GM21515 (cell line): ENCODE data around the gene S100P.
"Not testable (repeated sequence)": the region's sequence is repeated elsewhere in the genome, so short reads cannot be mapped to it uniquely, and the experiment has no call there.

Source experiments
- ATAC-seq: cut with Tn5 transposase; IDR thresholded peaks from one replicate; pipeline ENCODE4 v1.9.1; 2021; ENCODE audit not compliant: unreplicated experiment

The S100P gene

DNA sequence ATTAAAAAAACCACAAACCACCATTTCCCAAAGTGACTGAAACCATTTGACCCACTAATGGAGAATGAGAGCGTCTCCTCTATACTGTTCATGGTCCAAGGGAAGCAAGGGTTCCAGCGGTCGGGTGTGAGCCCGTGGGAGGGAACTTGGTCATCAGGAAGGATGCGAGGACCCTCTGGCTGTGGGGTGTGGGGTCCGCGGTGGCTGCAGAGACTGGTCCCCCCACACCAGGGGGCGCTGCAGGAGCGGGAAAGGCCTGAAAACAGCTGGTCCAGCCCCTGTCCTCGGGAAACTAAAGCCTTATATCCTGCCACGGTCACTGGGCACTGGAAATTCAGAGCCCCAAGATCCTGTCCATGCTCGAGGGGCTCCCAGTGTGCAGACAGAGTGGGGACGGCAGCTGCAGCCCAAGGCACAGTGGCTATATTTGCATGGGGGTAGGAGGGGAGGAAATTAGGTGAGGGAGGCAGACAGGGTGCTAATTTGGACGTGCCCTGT is 26.6 kb downstream of the S100P start:
- no peak for ATAC-seq

DNA sequence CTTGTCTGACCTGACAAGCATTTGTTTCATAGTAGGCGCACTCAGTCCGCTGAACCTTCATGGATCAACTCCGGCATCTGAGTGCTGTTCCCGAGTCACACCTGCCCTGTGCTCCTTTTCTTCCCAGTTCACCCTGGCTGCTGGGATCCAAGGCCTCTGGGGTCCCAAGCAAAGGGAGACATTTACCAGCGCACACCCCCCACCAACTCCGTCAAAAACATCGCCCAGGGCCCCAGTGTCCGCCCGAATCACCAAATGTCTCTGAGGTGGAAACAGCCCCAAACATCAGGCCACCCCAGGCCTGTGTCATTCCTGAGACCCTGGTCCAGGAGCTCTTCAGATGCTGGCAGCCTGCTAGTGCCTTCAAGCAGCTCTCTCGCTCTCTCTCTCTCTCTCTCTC is 27.4 kb downstream of the S100P start:
- no peak for ATAC-seq

DNA sequence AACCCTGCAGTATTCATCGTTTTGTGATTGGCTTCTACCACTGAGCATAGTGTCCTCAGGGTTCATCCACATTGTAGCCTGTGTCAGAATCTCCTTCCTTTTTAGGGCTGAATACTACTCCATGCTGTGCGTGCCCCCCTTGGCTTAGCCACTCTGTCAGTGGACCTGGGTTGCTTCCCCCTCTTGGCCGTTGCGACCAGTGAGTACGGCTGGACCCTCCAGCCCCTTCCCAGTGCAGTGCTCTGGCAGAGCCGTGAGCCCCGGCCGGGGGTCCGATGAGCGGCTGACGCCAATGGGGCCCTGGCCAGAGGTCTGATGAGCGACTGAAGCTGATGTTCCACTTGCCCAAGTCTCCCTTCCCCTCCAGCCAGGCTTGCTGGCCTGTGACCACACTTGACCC is 29.2 kb downstream of the S100P start:
- no peak for ATAC-seq

DNA sequence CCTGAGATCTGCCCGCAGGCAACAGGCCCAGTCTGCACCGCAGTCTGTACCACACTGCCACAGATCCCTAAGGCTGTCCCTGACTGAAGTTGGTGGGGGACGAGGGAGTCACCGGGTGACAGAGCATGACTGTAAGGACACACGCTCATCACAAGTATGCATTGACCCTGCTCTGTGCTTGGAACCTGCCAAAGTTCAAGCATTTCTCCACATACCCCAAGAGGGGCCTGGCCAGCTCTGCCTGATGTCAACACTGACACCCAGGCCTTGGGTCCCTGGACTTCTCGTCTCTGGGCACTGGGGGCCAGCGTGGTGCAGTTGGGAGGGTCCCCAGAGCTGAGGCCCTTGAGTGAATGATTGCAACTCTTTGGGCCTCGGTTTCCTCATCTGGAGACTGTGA is 30.2 kb downstream of the S100P start:
- ATAC-seq: no peak

DNA sequence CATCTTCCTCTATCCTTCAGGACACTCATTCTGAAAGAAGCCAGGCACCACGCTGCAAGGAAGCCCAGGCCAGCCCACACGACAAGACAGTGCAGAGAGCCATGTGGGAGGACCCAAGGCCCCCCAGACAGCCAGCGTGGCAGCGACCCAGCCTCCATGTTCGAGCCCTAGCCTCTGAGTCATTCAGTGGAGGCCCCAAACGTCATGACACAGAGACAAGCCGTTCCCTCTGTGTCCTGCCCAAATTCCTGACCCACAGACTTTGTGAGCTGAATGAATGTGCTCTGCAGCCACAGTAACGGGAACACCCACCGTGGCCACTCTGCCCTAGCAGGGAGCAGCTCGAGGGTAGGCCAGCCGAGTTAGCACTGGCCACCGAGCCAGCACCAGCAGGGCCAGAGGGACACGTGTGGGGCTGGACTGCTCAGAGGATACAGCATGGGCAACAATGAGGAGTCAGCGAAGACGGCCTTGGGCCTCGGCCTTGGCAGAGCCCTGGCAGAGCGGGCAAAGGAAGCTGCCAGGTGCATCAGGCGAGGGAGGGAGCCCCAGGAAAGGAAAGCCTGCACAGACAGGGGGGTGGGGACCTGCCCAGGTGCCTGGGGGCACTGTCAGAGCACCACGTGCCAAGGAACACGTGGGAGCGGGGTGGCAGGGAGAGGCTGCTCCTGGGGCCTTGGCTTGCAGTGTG is 30.9 kb downstream of the S100P start:
- ATAC-seq: no peak

DNA sequence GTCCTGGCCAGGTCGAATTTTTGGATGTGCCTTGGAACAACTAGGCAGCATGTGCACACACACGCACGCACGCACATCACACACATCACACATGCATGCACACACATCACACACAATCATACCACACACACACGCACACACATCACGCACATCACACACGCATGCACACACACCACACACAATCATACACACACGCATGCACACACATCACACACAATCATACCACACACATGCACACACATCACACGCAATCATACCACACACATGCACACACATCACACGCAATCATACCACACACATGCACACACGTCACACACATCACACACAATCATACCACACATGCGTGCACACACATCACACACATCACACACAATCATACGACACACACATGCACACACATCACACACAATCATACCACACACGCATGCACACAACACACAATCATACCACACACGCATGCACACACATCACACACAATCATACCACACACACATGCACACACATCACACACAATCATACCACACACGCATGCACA is 31.8 kb downstream of the S100P start:
- not testable (repeated sequence) for ATAC-seq

DNA sequence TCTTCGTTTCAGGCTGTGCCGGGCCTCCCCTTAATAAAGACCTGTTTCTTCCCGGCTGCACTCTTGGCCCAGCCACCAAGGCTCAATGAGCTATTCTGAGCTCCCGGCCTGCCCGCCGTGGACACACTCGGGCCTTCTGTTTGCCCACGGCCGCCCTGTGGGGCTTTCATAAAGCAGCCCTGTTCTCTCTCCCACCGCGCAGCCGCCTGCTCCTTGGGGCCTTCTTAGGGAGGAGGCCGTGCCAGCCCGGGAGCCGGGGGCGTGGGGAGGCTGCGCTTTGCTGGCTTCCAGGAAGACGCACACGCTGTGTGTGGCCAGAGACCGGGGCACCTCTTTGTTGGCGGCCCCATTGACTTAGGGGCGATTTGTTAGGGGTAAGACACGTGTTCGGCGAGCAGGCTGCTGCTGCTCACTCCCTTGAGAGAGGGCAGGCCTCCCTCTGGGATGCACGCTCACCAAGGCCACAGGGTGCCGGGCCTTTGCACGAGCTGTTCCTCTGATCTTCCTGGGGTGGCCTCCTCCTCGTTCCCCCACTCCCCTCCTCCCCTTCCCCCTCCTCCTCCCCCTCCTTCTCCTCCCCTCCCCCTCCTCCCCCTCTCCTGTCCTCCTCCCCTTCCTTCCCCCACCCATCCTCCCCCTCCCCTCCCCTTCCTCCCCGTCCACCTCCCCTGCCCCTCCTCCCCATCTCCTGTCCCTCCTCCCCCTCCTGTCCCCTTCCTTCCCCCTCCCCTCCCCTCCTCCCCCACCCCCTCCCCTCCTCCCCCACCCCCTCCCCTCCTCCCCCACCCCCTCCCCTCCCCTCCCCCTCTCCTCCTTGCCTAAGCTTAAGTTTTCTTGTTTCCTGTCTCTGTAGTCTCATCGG is 33.6 kb downstream of the S100P start:
- no peak for ATAC-seq

DNA sequence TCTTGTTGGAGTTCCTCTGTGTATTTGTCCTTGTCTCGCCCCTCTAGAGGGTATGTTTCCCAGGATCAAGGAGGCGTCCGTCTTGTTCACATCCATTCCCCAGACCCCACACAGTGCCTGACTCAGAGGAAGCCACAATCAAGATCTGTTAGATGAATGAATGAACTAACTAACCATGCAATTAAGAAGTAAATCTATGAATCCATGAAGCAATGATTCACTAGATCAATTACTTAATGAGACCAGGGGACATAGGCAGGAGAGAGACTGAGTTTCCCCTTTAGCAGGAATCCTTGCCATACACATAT is 34.2 kb downstream of the S100P start:
- ATAC-seq: no peak

DNA sequence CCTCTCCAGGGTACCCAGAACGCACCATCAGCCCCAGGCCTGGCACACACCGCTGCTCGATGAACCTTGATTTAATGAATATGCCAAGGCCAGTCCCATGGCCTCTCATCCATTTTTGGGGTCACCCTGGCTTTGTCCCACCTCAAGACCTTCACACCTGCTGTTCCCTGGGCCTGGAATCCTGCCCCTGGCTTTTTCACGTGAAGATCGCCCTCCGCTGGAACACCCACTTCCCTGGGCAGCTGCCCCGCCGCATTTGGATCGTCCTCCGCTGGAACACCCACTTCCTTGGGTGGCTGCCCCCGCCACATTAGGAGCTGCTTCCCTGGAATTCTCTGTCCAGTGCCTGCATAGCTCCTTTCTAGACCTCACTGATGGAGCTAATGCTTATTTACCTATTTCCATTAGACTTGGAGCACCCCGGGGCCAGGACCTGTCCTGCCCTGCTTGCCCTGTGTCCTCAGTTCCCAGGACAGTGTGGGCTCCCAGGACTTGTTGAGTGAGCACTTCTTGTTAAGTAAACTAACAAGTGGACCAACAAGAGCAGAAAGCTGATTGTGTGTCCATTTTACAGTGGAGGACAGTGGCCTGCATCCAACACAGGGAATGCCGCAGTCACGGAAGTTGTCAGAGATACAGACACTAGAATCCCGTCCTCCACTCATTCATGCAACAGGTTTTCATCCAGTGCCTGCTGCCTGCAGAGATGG is 34.8 kb downstream of the S100P start:
- ATAC-seq: no peak

DNA sequence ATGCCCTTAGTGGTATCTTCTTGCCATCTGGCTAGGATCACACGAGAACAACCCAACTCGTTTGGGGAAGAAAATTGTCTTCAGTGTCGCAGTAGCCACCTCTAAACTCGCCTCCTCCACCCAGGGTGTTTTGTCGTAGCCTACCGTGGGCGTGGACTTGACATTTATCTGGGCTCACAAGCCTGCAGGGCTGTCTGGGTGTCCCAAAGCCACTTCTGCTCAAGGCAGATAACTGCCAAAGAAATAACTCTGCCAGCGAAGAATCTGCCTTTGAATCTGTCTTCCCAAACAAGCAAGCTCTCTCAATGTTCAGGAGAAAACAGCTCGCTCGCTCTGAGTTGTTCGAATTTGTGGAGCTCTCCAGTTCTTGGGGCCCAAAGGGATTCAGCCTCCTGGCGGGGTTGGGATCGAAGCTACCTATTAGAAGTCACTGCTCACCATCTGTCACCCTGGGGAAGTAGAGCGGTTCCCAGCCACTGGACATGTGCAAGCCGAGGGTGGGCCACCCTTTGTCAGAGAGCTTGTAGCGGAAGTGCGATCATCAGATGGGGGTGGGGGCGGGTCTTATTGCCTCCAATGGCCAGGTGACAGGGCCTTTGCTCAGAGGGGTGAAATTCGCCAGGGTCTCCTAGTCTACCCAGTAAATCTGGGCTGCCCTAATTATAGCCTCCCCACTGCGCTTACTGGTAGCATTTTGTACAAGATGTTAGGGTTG is 37.1 kb downstream of the S100P start:
- no peak for ATAC-seq

DNA sequence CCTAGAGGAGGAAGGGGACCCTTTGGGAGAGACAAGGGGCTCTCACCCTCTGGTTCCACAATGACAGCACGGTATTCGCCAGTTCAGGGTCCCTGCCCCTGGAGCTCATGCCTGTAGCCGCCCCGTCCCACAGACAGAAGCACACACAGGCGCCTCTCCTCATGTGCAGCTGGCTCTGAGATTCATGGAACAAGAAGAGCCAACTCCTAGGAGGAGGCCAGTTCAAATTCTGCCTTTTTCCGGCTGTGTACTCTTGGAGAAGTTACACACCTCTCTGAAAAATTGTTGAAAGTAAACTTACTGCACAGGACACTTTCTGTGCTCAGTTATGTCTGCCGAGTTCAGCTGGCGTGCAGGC is 37.6 kb downstream of the S100P start:
- no peak for ATAC-seq

DNA sequence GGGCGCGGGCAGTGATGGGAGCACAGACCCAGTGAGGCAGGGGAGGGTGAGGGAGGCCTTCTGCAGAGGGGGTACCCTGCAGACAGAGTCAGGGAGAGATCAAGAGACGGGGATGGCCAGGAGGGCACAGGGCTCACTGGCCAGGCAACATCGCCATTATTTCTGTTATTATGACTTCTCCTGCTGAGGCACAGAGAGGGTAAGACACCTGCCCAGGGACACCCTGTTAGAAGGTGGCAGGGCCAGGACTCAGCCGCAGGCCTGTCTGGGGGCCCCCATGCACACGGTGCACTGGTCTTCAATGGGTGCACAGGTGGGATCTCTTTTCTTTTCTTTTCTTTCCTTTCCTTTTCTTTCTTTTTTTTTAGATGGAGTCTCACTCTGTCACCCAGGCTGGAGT is 38.1 kb downstream of the S100P start:
- no peak for ATAC-seq

DNA sequence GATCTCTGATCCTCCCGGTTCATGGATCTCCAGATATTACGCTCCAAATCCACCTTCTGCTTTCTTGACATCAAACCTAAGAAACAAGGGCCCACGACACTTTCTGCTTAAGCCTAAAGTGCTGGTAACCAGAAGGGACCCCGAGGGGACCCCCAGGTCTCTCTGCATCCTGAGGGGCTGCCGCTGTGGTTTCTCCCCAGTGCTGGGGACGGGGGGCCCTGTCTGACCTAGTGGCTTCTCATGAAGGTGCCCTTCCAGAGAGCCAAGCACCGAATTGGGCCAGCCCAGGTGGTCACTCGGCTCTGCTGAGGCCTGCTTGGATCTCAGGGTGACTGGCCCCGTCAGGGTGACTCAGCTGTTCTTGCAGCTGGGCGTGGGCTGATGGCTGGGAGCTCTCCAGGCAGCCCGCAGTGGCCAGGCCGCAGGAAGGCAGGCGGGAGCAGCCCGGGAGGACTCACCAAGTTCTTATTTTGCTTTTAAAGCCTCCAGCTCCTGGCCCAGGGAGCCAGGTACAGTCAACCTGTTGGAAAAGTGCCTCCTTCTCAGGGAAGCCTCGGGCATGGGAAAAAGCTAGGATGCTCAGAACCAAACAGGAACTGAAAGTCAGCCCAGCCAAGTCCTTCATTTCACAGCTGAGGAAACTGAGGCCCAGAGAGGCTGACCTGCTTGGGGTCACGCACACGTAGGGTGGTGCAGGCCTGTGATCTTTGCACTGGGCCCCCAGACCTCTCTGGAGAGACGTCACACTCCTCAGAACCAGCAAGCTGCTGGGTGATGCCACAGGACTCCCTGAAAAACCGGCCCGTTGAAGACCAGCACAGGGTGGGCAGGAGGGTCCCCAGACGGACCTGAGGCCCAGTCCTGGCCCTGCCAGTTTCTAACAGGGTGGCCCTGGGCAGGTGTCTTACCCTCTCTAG is 39.0 kb downstream of the S100P start:
- no peak for ATAC-seq

DNA sequence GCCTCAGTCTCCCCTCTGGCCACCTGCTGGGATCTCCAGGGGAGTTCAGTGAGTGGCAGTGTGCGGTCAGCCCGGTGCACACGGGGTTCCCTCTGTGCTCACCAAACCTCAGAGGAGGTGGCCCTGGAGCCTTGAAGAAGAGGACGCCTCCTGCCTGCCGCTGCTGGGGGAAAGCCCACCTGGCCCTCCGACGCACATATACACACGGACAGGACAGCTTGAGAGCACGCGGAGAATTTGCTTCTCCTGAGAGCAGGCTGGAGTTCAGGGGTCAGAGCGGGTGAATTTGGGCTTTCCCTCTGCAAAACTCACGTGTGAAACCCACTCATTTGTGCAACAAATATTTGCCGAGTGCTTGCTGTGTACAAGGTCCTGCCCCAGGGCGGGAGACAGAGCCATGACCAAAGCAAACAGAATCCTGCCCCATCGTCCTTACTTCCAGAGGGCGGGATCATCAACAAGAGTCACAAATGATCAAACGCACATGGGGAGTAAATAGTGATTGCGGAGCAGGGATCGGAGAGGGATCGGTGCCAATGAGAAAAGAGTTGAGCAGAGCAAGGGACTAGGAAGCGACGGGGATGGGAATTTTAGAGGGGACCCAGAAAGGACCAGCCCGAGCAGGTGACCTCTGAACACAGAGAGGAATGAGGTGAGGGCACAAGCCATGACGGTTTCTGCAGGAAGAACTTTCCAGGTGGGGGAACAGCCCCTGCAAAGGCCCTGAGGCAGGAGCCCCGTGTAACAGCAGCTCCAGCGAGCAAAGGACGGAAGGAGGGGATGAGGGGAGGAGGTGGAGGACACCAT is 39.9 kb downstream of the S100P start:
- ATAC-seq: no peak

DNA sequence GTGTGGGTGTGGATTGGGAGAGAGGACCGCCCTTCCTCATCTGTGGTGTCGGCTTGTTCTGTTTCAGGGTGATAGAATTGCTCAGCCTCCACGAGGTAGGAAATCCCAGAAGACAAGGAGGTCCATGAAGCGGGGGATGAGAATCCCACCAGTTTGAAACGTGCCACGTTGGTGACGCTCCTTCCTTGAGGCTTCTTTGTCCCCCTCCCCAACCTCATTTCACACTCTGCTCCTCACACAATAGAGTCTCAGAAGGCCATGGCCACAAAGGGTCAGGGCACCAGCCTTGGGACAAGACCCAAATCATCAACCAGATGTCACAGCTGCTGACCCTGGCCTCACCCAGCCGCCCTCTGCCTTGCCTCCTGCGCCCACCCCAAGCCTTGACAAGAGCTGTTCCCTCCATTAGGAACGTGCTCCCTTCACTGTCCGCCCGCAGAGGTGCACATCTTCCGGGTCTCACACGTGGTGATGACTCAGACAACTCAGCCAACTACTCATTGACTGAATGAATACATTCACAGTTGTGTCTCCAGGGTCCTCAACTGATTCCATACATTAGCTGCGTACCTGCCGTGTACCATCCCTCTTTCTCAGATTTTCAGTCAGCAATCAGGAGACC is 40.6 kb downstream of the S100P start:
- ATAC-seq: no peak

DNA sequence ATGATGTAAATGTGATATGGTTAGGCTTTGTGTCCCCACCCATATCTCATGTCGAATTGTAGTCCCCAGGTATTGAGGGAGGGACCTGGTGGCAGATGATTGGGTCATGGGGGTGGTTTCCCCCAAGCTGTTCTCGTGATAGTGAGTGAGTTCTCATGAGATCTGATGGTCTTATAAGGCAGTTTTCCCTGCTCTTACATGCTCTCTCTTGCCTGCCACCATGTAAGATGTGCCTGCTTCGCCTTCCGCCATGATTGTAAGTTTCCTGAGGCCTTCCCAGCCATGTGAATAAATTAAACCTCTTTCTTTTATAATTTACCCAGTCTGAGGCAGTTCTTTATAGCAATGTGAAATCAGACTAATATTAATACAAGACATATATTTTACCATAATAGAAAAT is 46.2 kb downstream of the S100P start:
- ATAC-seq: no peak

DNA sequence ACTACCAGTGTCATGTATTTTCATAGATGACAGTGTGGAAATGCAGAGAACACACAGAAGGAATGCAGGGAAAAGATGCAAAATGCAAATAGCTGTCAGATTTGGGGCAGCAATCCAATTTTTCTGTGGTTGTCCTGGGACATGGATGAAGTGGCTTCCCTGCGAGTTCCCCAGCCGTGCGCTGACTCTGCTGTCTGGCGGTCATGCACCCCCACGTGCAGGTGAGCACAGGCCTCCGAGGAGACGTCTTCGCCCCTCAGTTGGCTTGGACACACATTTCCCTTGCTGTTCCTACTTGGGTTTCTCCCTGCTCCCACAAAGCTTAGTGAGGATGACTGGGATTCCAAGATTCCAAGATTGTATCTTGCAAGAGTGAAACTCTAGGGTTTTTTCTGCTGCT is 46.7 kb downstream of the S100P start:
- ATAC-seq: no peak

DNA sequence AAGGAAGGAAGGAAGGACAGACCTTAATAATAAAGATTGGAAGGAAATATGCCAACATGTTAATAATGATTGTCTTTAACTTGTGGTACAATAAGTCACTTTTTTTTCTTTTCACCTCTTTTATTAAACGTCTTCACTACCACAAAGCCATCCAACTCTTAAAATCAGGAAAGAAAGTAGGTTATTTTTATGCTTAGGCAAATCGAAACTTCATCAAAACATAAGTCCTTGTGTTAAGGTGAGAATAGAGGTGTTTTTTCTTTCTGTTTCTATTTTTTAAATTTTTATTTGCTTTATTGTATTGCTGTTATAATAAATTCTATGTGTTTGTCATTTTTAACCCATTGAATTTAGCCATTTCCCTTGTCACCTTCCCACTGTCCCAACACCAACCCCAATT is 48.8 kb downstream of the S100P start:
- no peak for ATAC-seq

DNA sequence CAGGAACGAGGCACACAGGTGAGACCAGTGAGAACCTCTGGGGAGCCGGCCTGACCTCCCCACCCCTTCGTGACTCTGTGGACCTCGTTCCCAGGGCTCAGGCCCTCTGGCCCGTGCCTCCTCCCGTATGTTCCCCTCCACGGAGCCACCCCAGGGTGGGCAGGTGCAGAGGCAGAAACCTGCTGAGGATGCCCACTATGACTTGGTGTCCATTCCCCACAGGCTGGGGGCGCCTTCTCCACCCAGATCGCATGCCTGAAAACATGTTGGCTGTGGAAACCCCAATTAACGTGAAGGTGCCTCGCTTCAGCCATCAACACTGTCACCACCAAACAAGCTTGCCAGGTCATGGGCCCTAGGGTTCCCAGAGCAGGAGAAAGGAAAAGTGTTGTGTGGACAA is 49.3 kb downstream of the S100P start:
- ATAC-seq: no peak
